ENCODE measurements around the gene CHST4.

CHST4 gene

DNA sequence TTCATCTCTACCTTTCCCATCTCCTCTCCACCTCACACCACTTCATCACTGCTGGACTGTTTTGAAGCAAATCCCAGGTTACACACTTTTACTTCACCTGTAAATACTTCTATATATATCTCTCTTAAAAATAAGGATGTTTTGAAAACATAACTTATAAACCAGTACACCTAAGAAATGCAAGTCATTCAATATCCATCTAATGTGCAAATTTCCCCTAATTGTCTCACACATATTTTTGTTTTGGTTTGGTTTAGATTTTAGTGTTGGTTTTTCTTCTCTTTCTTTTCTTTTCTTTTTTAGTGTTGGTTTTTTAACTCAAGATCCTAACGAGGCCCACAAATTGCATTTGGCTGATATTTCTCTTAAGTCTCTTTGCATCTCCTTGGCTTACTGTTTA, 19.2 kb upstream of the CHST4 start:
- Histone ChIP-seq H3K9me3 (no peaks in the 10 kb centered on the region), H3K4me1 (no peaks in the 10 kb centered on the region), H3K27me3 (peaks cover 4% of the 10 kb centered on the region), H3K4me3 (ENCODE audit: low read depth, low read length) (no peak overlapping the region), H3K36me3 (no peaks in the 10 kb centered on the region)
- TF ChIP-seq, protein P1, sequence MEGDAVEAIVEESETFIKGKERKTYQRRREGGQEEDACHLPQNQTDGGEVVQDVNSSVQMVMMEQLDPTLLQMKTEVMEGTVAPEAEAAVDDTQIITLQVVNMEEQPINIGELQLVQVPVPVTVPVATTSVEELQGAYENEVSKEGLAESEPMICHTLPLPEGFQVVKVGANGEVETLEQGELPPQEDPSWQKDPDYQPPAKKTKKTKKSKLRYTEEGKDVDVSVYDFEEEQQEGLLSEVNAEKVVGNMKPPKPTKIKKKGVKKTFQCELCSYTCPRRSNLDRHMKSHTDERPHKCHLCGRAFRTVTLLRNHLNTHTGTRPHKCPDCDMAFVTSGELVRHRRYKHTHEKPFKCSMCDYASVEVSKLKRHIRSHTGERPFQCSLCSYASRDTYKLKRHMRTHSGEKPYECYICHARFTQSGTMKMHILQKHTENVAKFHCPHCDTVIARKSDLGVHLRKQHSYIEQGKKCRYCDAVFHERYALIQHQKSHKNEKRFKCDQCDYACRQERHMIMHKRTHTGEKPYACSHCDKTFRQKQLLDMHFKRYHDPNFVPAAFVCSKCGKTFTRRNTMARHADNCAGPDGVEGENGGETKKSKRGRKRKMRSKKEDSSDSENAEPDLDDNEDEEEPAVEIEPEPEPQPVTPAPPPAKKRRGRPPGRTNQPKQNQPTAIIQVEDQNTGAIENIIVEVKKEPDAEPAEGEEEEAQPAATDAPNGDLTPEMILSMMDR (IDR thresholded peaks at IDR 0.05; ENCODE audit: low read depth, low read length) = no peak
- no peak for DNase-seq

DNA sequence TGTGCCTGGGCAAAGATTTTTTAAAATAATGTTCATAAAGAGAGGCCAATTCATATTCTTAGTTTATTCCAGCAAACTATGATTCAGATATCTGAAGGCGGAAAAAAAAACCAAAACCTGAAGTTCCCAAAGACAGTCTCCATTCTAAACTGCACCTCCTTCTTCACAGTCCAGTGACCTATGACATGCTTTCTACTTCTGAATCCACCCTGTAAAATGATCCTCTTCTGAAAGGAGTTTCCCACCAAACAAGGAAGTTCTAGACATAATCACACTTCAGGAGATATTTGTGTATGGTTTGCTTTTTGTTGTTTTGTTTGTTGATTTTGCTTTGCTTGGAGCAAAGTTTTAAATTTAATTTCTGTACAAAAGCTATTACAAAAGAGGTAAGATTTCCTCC, 12.9 kb upstream of the CHST4 start:
- Histone ChIP-seq H3K4me3 (ENCODE audit: low read depth, low read length) (no peak overlapping the region), H3K4me1 (no peaks in the 10 kb centered on the region), H3K9me3 (no peaks in the 10 kb centered on the region), H3K36me3 (no peaks in the 10 kb centered on the region), H3K27me3 (peaks cover 33% of the 10 kb centered on the region)
- TF ChIP-seq, protein P1 (IDR thresholded peaks at IDR 0.05; ENCODE audit: low read depth, low read length) = no peak
- DNase-seq = no peak

DNA sequence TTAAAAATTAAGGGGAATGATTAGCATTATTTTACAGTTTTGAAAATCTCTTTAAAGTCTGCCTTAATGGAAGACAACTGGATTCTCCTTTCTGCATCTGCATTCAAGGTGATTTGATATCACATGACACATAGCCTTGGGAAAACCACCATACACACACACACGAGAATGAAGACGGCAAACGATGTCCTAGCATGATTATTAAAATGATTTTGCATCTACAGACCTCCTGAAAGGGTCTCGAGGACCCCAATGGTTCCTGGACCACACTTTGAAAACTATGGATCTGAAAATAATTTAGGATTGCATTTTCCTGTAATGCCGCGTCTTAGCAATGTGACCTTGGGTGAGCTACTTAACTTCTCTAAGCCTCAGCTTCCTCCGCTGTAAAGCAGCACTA, 11.8 kb upstream of the CHST4 start:
- H3K4me1 ChIP-seq = no peaks in the 10 kb centered on the region
- no peak for DNase-seq
- TF ChIP-seq, protein P1 (IDR thresholded peaks at IDR 0.05; ENCODE audit: low read depth, low read length) = no peak
- H3K9me3 ChIP-seq = no peaks in the 10 kb centered on the region
- H3K4me3 ChIP-seq (ENCODE audit: low read depth, low read length) = no peak overlapping the region
- H3K36me3 ChIP-seq = no peaks in the 10 kb centered on the region
- H3K27me3 ChIP-seq = peaks cover 37% of the 10 kb centered on the region

DNA sequence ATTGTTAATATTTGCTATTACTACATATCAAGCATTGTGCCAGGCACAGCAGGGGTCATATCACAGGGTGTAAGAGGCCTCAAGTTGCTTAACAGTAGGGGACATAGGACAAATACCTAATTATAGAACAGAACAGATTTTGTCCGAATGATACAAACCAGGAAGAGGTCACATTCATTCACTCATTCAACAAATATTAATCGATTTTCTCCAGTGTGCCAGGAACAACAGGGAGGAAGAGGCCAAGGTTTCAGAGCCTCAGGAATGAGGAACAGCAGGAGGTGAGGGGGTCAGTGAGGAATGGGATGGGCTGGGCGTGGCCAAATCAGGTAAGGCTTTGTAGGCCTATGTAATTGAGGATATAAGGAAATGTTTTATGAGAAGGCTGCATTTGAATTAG, 11.2 kb upstream of the CHST4 start:
- DNase-seq = no peak
- TF ChIP-seq, protein P1 (IDR thresholded peaks at IDR 0.05; ENCODE audit: low read depth, low read length) = no peak

DNA sequence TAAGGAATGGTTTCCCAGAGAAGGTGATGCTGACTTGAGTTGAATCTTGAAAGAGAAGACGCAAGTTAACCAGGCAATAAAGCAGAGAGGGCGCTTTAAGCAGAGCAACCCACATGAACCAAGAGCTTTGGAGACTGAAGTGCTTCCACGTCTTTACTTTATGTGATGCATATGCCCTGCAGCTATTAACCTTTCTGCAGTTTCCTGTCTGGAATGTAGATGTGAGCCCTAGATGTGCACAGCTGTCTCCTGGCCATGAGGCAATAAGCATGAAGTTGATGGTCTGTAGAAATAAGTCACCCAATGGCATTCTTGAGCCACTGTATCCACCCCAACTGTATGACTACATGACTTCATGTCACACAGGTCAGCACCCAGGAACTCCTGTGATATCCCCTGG, 5.7 kb upstream of the CHST4 start:
- Histone ChIP-seq H3K4me3 (ENCODE audit: low read depth, low read length) (no peak overlapping the region), H3K4me1 (no peaks in the 10 kb centered on the region), H3K36me3 (no peaks in the 10 kb centered on the region), H3K9me3 (no peaks in the 10 kb centered on the region), H3K27me3 (peaks cover 56% of the 10 kb centered on the region)
- DNase-seq = no peak
- TF ChIP-seq, protein P1 (IDR thresholded peaks at IDR 0.05; ENCODE audit: low read depth, low read length) = no peak

More for the DNA sequence above, 11.2 kb upstream of the CHST4 start:
- Histone ChIP-seq H3K4me3 (ENCODE audit: low read depth, low read length) (no peak overlapping the region), H3K27me3 (peaks cover 42% of the 10 kb centered on the region), H3K36me3 (no peaks in the 10 kb centered on the region), H3K9me3 (no peaks in the 10 kb centered on the region), H3K4me1 (no peaks in the 10 kb centered on the region)

DNA sequence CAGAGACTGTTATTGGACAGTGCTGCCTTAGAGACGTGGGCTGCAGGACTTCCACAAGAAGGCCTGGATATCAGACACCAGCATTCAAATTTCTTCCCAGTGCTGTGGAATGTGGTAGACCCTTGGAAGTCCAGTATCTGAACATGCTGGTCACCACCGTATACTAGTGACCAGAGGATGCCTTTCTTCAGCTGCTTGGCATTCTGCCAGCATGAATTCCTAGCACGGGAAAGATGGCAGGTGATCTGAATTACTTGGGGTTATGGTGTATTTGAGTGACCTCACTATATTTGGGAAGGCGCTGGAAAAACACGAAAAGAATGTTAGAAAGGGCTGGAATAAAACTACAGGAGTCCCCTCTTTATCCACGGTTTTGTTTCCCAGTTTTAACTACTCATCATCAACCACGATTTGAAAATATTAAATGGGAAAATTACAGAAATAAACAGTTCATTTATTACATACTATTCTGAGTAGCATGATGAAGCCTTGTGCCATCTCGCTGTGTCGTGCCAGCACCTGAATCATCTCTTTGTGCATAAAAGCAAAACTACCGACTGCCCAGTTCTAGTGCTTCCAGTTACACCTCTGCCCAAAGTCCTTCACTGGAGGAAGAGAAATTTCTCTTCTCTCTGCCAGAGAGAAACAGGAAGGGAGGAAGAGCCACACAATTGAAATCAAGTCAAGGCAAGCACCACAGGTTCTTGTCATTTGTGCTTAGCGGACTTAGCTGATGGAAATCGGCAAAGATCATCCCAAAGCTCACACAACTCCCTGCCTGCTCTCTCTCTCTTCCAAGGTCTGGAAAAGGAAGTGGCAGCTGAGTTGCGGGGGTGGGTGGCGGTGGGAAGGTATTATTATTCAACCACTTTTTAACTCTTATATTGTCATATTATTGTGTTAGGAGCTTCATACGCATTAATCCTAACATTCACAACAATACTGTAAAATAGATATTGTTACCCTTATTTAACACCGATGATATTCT, 1.4 kb upstream of the CHST4 start:
- Histone ChIP-seq H3K27me3 (peaks cover 71% of the 10 kb centered on the region), H3K36me3 (no peaks in the 10 kb centered on the region), H3K4me3 (ENCODE audit: low read depth, low read length) (no peak overlapping the region), H3K9me3 (no peaks in the 10 kb centered on the region), H3K4me1 (no peaks in the 10 kb centered on the region)
- TF ChIP-seq, protein P1 (IDR thresholded peaks at IDR 0.05; ENCODE audit: low read depth, low read length) = no peak
- DNase-seq = no peak

Data from BE2C (cell line).